Smooth muscle cell (in vitro differentiated cells): ENCODE data around the gene FAM20C. TPM values are rescaled to one million over a fixed set of nuclear protein-coding genes. Genes with fewer than 3 reads are reported as not detected.

Experiments
- DNase-seq: peaks from one replicate; lab custom pipeline; 2025; ENCODE audit not compliant: unreplicated experiment; lab: John Stamatoyannopoulos, UW
- H2AFZ ChIP-seq: fragments of 200-600 bp; sonication (generic); 2 replicates; pipeline ENCODE4 v1.6.0; 2016; ENCODE audit warnings: antibody characterized with exemption, low read depth, mild to moderate bottlenecking
- H3F3A ChIP-seq: fragments of 200-600 bp; sonication (generic); 2 replicates; pipeline ENCODE4 v1.6.0; 2017; ENCODE audit warnings: antibody characterized with exemption, low read depth
- H3K27ac ChIP-seq: fragments of 200-600 bp; sonication (generic); 2 replicates; pipeline ENCODE4 v1.5.1; 2016; ENCODE audit warnings: low read depth, mild to moderate bottlenecking
- H3K27me3 ChIP-seq: fragments of 200-600 bp; sonication (generic); 2 replicates; pipeline ENCODE4 v1.6.1; 2016; ENCODE audit warnings: low read depth, mild to moderate bottlenecking
- H3K36me3 ChIP-seq: fragments of 200-600 bp; sonication (generic); 2 replicates; pipeline ENCODE4 v1.5.1; 2016; ENCODE audit warnings: low read depth
- H3K4me1 ChIP-seq: fragments of 200-600 bp; sonication (generic); 2 replicates; pipeline ENCODE4 v1.5.1; 2016; ENCODE audit warnings: low read depth
- H3K4me2 ChIP-seq: fragments of 200-600 bp; sonication (generic); 2 replicates; pipeline ENCODE4 v1.6.0; 2016; ENCODE audit warnings: mild to moderate bottlenecking
- H3K4me3 ChIP-seq: fragments of 200-600 bp; sonication (generic); 2 replicates; pipeline ENCODE4 v1.5.1; 2016; ENCODE audit warnings: mild to moderate bottlenecking
- H3K79me2 ChIP-seq: fragments of 200-600 bp; sonication (generic); 2 replicates; pipeline ENCODE4 v1.6.0; 2016; ENCODE audit warnings: low read depth, mild to moderate bottlenecking
- H3K9ac ChIP-seq: fragments of 200-600 bp; sonication (generic); 2 replicates; pipeline ENCODE4 v1.6.0; 2016; ENCODE audit warnings: low read depth
- H3K9me3 ChIP-seq: fragments of 200-600 bp; sonication (generic); replicated peaks from 2 replicates; pipeline ENCODE4 v1.5.1; 2016; ENCODE audit warnings: low read depth
- H4K20me1 ChIP-seq: fragments of 200-600 bp; sonication (generic); 2 replicates; pipeline ENCODE4 v1.6.0; 2016; ENCODE audit warnings: low read depth
- WGBS: methylation state at CpG from one replicate; pipeline ENCODE4 v1.1.7; 2016; ENCODE audit warnings: low lambda C conversion rate; 5-methylcytosine and 5-hydroxymethylcytosine counted together
- polyA plus RNA-seq: library from polyadenylated mRNA; unstranded; fragments of >200 nt; fragmentation: Nextera tagmentation; extraction: Ambion mirVana; gene quantifications from 2 replicates; pipeline ENCODE4 v1.2.1, GENCODE V29; 2016
- total RNA-seq: library from RNA; depleted of rRNA; stranded (reverse); fragments of >200 nt; gene quantifications from 2 replicates; pipeline ENCODE4 v1.2.3, GENCODE V29; 2014
- TF ChIP-seq, protein P1 (sequence below): fragments of 200-600 bp; sonication (generic); IDR thresholded peaks from 2 replicates; pipeline ENCODE4 v1.5.1; 2017; ENCODE audit warnings: borderline replicate concordance, mild to moderate bottlenecking, antibody characterized with exemption; ENCODE audit not compliant: insufficient read depth, poor library complexity, severe bottlenecking

FAM20C gene
- total and polyA plus RNA-seq, 2 experiments from 2014 or later = 5.6 to 6.2 TPM

DNA sequence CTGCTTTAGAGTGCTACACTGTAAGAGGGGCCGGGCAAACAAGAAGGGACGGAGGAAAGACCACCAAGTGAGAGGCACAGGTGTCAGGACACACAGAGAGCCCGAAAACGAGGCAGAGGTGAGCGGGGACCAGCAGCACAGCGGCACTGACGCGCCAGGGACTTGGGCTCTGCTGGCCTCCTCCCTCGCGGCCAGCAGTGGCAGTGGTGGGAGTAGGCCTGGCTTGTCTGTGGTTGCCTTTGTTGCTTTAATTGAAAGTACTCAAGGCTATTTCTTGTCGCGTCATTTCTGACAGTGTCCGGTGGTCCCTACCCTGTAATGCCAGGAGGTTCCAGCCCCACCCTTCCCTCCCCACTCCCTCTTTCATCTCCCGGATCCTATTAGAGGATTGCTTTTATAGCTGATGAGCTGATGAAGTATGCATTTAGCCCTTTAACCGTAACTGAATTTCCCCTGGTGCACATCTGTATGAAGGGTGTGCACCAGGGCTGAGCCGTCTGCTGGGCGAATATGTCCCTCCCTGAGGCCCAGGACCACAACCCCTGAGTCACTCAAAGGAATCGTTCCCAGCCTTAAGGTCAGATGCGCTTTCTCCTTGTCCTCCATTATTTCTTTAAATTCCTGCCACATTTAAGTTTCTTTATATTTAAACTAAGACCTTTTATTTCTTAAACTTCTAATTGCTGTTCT lies 39.5 kb upstream of the FAM20C start:
- Histone ChIP-seq H3K79me2 (no peaks in the 10 kb centered on the region), H3K9ac (no peak overlapping the region), H3K27ac (no peak overlapping the region), H3K4me1 (peaks cover 16% of the 10 kb centered on the region), H4K20me1 (no peaks in the 10 kb centered on the region), H2AFZ (no peak overlapping the region), H3F3A (peaks cover 7% of the 10 kb centered on the region), H3K9me3 (no peaks in the 10 kb centered on the region), H3K4me3 (no peak overlapping the region), H3K27me3 (no peaks in the 10 kb centered on the region), H3K4me2 (no peak overlapping the region), H3K36me3 (no peaks in the 10 kb centered on the region)
- 94% methylated on average over 19 of the region's 19 CpGs for WGBS
- TF ChIP-seq, protein P1, sequence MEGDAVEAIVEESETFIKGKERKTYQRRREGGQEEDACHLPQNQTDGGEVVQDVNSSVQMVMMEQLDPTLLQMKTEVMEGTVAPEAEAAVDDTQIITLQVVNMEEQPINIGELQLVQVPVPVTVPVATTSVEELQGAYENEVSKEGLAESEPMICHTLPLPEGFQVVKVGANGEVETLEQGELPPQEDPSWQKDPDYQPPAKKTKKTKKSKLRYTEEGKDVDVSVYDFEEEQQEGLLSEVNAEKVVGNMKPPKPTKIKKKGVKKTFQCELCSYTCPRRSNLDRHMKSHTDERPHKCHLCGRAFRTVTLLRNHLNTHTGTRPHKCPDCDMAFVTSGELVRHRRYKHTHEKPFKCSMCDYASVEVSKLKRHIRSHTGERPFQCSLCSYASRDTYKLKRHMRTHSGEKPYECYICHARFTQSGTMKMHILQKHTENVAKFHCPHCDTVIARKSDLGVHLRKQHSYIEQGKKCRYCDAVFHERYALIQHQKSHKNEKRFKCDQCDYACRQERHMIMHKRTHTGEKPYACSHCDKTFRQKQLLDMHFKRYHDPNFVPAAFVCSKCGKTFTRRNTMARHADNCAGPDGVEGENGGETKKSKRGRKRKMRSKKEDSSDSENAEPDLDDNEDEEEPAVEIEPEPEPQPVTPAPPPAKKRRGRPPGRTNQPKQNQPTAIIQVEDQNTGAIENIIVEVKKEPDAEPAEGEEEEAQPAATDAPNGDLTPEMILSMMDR = no peak
- DNase-seq = no peak

DNA sequence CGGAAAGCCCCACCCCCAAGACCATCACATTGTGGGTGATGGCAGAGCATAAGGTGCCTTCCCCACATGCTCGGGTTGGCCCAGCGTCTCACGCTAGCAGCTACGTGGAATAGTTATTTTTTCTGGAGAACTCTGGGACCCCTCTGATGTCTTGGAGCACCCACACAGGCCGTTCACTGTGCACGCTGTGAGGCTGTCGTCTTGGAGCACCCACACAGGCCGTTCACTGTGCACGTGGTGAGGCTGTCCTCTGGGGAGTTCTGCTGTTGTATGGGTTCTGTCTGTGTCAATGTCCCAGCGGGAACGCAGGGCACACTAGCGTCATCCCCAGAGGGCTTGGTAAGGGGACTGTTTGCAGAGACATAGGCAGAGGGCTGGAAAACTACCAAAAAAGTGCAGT lies 38.8 kb upstream of the FAM20C start:
- H3K9ac ChIP-seq = no peak overlapping the region
- H3K4me2 ChIP-seq = no peak overlapping the region
- H2AFZ ChIP-seq = no peak overlapping the region
- H3K27me3 ChIP-seq = no peaks in the 10 kb centered on the region
- WGBS = 94% methylated on average over 13 of the region's 13 CpGs
- DNase-seq = no peak
- peaks cover 7% of the 10 kb centered on the region for H3F3A ChIP-seq
- no peaks in the 10 kb centered on the region for H3K36me3 ChIP-seq
- H3K79me2 ChIP-seq = no peaks in the 10 kb centered on the region
- H4K20me1 ChIP-seq = no peaks in the 10 kb centered on the region
- peaks cover 11% of the 10 kb centered on the region for H3K4me1 ChIP-seq
- H3K27ac ChIP-seq = no peak overlapping the region
- TF ChIP-seq, protein P1 = no peak
- no peak overlapping the region for H3K4me3 ChIP-seq
- no peaks in the 10 kb centered on the region for H3K9me3 ChIP-seq

DNA sequence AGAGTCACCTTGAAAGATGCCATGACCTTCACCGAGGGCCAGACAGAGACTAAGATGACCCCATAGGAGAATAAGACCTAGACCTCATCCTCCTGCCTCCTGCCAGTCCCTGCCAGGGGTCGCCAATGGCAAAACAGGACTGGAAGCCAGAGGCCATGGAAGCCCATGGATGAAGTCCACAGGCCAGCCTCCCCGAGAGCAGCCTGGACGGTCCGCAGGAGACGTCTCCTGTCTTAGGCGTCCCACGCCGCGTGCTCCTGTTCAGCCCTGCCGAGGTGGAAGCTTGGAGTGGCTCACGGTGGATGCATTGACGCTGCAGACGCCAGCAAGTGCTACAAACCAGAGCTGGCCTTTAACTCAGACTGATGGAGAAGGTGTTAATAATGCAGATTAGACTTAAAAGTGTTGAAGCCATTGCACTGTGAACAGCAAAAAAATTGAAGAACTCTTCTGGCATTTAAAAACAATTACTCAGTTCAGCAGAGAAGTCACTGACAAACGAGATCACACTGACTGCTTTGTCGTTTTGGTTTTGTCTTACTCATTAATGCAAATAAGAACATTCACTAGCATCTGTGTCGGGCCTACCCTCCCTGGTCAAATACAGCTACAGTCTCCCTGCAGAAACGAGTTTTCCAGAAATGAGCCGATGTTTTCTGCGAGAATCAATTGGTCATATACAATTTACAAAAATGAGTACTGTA lies 38.1 kb upstream of the FAM20C start:
- Histone ChIP-seq H3K9me3 (no peaks in the 10 kb centered on the region), H3K79me2 (no peaks in the 10 kb centered on the region), H3K36me3 (no peaks in the 10 kb centered on the region), H3K9ac (no peak overlapping the region), H3F3A (peaks cover 7% of the 10 kb centered on the region), H3K4me1 (peaks cover 9% of the 10 kb centered on the region), H3K4me2 (no peak overlapping the region), H2AFZ (no peak overlapping the region), H4K20me1 (no peaks in the 10 kb centered on the region), H3K27me3 (no peaks in the 10 kb centered on the region), H3K4me3 (no peak overlapping the region), H3K27ac (no peak overlapping the region)
- no peak for DNase-seq
- WGBS = 89% methylated on average over 20 of the region's 20 CpGs
- TF ChIP-seq, protein P1 = no peak
